Retina (tissue), 1 donor: ENCODE data around the gene PHETA2.
"Not testable (repeated sequence)": the region's sequence is repeated elsewhere in the genome, so short reads cannot be mapped to it uniquely, and the experiment has no call there.

Experiments used
- DNase-seq: peaks from one replicate; pipeline ENCODE4 v3.0.0-alpha.2; 2016

The PHETA2 gene

DNA sequence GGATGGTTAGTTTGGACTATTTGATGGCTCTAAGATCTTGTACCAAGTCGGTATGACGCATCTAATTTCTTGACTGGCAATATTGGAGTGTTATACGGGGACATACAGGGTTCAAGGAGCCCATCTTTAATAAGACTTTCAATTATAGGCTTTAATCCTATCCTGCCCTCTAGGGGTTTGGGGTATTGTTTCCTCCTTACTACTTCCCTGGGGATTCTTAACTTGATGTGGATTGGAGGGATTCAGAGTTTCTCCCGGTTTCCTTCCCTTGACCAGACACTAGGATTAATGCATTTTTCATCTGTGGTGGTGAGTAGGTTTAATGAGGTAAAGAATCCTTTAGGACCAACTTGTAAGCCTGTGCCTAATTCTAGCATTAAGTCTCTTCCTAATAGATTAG is 37.8 kb downstream of the PHETA2 start:
- DNase-seq = no peak

DNA sequence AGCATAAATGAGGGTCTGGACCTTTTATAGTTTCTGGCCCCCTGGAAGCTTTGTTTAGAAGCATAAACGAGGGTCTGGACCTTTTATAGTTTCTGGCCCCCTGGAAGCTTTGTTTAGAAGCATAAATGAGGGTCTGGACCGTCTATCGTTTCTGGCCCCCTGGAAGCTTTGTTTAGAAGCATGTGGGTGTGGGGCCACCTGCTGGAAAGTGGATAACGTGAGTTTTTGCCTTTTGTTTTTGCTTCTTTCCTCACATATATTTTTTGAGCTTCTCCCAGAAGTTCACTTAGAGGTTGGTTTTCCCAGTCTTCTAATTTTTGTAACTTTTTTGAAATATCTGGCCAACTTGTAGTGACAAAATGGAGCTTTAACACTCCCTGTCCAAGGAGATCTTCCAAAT is 38.7 kb downstream of the PHETA2 start:
- not testable (repeated sequence) for DNase-seq

DNA sequence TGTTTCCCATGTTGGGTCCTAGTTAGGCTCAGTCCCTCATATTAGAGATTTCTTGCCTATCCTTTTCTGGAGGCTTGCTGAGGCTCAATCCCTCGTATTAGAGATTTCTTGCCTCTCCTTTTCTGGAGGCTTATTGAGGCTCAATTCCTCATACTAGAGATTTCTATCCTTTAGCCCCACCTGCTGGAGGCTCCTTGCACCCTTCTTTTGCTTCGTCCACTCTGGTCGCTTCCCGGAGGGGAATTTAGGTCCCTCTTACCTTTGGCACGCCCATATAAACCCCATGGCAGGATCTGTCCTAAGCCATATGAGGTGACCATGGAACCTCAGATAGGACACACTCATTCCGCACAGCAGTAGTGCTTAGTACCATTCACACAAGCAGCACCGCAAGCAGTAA is 40.7 kb downstream of the PHETA2 start:
- no peak for DNase-seq

DNA sequence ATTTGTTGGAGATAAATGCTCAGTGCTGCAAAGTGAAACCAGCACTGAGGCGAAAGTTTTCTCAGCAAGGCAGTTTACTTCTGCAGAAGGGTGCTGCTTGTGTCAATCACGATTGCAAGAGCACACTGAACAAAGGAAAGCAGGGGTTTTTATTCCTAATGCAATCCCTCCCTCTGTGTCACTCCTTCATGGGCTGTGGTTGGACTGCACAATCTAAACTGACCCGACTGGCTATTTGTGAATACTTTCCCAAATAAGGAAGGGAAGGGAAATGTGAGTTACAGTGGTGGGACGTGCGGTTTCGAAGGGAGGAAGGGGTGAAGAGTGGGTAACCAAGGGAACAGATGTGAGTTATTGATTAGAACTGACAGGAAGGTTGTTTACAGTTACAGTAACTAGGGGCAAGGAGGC is 41.4 kb downstream of the PHETA2 start:
- not testable (repeated sequence) for DNase-seq

DNA sequence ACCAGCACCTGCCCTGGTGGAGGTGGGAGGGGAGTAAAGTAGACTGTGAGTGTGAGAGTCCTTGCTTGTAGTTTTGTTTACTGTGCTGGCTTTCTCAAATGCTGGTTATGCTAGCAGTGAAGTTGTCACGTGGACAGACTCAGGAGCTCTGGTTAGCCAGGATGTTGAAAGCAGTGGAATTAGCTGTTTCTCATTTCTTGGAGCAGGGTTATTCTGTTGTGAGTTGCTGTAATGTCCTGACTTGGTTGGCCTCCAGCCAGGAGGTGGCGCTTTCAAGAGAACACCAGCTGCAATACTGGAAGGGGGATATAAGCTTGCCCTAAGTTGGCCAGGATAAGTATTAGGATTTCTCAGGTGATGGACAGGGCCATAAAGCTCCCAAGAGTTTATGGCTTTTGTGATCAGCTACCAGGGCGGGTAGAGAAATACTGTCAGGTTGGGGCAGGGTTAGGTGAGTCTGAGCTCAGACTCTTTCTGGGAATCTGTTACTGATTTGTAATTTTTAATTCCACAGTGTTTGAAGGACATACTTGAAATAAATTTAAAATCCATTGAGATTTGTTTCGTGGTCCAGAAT is 42.9 kb downstream of the PHETA2 start:
- DNase-seq = no peak

DNA sequence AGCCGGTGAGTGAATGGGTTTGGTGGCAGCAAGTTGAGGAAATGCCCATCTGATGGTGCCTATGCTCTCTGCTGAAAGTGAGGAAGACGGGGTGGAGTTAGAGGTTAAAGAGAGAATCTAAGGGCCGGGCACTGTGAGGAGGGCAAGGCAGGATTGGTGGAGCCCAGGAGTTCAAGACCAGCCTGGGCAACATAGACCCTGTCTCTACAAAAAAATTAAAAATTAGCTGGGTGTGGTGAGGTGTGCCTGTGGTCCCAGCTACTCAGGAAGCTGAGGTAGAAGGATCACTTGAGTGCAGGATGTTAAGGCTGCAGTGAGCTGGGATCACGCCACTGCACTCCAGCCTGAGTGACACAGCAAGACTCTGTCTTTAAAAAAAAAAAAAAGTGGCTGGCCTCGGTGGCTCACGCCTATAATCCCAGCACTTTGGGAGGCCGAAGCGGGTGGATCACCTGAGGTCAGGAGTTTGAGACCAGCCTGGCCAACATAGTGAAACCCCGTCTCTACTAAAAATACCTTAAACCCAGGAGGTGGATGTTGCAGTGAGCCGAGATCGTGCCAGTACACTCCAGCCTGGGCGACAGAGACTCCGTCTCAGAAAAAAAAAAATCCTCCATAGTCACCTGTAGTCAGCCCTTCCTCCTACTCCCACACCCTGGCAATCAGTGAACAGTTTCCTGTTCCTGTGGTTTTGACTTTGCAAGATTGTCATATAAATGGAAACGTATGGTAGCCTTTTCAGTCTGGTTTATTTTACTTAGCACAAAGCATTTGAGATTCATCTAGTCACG is 46.4 kb downstream of the PHETA2 start:
- DNase-seq = not testable (repeated sequence)

DNA sequence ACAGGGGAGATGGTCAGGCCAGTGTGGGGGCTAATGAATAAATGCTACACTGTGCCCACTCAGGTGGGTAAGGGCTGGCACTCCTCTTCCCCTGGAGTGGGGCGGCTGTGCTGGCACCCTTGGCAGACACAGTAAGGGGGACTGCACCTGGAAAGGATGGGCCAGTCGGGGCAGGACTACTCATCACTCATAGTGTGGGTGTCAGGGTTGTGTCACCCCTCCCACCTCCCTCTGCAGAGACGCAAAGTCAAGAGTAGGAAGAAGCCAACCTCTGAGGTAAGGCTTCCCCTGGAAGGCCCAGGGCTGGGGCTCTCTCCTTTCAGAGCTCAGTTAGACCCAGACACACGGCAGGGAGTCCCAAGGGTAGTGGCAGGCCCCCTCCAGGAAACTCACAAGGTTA is 49.5 kb downstream of the PHETA2 start:
- not testable (repeated sequence) for DNase-seq

DNA sequence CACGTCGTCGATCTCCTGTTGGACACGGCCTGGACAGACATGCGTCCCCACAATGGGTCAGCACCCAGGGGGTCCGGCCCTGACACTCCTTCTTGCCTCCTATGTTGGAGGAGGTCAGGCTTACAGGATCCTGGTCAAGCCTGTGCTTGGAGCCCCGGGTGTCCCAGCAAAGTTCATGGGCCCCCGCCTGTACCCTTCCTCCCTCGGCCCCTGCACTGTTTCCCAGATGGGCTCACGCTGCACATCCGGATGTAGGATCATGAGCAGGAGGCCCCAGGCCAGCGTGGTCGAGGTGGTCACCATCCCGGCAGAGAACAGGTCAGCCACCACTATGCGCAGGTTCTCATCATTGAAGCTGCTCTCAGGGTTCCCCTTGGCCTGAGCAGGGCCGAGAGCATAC is 53.6 kb downstream of the PHETA2 start:
- no peak for DNase-seq

DNA sequence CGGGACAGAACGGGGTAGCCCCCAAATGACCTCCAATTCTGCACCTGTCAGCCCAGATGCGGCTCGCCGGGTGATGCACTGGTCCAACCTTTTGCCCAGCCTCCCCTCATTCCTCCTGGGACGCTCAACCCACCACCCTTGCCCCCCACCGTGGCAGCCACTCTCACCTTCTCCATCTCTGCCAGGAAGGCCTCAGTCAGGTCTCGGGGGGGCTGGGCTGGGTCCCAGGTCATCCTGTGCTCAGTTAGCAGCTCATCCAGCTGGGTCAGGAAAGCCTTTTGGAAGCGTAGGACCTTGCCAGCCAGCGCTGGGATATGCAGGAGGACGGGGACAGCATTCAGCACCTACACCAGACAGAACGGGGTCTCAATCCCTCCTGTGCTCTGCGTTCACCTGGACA is 54.0 kb downstream of the PHETA2 start:
- DNase-seq = not testable (repeated sequence)
